Suprapubic skin (tissue), 4 donors: ENCODE results near the gene ZNF653. TPM values are rescaled to one million over a fixed set of nuclear protein-coding genes. Genes with fewer than 3 reads are reported as not detected.
A peak's percentile ranks its signal among the peaks of the same experiment; 100 is the strongest.

Source experiments
- DNase-seq, 2 donors: peaks; one replicate each; pipeline ENCODE4 v3.0.0-alpha.2; 2019; ENCODE audit warnings: low spot score in 2 of 2
- H3K27ac ChIP-seq: fragments of 200-600 bp; sonication (generic); one replicate; pipeline ENCODE4 v1.5.1; 2019
- H3K27me3 ChIP-seq: fragments of 200-600 bp; sonication (generic); one replicate; pipeline ENCODE4 v1.5.1; 2019
- H3K36me3 ChIP-seq: fragments of 200-600 bp; sonication (generic); one replicate; pipeline ENCODE4 v1.5.1; 2019
- H3K4me1 ChIP-seq: fragments of 200-600 bp; sonication (generic); one replicate; pipeline ENCODE4 v1.5.1; 2019
- H3K4me3 ChIP-seq: fragments of 200-600 bp; sonication (generic); one replicate; pipeline ENCODE4 v1.5.1; 2019; ENCODE audit warnings: mild to moderate bottlenecking
- H3K9me3 ChIP-seq: fragments of 200-600 bp; sonication (generic); one replicate; pipeline ENCODE4 v1.5.1; 2019
- EP300 ChIP-seq: sonication (generic); formaldehyde crosslinking; IDR thresholded peaks from one replicate; pipeline ENCODE4 v1.6.1; 2017; ENCODE audit warnings: antibody characterized with exemption
- POLR2A ChIP-seq, 2 donors: fragments of 450-650 bp; IDR thresholded peaks; one replicate each; pipeline ENCODE4 v1.6.1; 2017; ENCODE audit warnings: antibody characterized with exemption in 2 of 2, mild to moderate bottlenecking in 2 of 2, moderate library complexity in 2 of 2
- POLR2AphosphoS5 ChIP-seq, 3 donors: sonication (generic); formaldehyde crosslinking; IDR thresholded peaks; one replicate each; pipeline ENCODE4 v1.6.1; 2017; ENCODE audit warnings: antibody characterized with exemption in 3 of 3
- WGBS: methylation state at CpG from one replicate; pipeline ENCODE4 v1.1.5; 2018; 5-methylcytosine and 5-hydroxymethylcytosine counted together
- total RNA-seq, 4 donors: library from RNA; depleted of rRNA; stranded (reverse); fragments of >200 nt; gene quantifications; one replicate each; pipeline ENCODE4 v1.1.0, GENCODE V29; 2016
- TF ChIP-seq, protein P1 (sequence below), 2 donors: fragments of 200-600 bp in 1 of 2; fragments of 450-650 bp in 1 of 2; sonication (generic) in 1 of 2; IDR thresholded peaks; one replicate each; pipeline ENCODE4 v1.5.1; 2016 to 2019; ENCODE audit warnings: antibody characterized with exemption in 2 of 2, mild to moderate bottlenecking in 1 of 2, moderate library complexity in 1 of 2

The ZNF653 gene, protein sequence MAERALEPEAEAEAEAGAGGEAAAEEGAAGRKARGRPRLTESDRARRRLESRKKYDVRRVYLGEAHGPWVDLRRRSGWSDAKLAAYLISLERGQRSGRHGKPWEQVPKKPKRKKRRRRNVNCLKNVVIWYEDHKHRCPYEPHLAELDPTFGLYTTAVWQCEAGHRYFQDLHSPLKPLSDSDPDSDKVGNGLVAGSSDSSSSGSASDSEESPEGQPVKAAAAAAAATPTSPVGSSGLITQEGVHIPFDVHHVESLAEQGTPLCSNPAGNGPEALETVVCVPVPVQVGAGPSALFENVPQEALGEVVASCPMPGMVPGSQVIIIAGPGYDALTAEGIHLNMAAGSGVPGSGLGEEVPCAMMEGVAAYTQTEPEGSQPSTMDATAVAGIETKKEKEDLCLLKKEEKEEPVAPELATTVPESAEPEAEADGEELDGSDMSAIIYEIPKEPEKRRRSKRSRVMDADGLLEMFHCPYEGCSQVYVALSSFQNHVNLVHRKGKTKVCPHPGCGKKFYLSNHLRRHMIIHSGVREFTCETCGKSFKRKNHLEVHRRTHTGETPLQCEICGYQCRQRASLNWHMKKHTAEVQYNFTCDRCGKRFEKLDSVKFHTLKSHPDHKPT
- 10 to 100 TPM; 10.1 to 19.1 (median 11.8) TPM for total RNA-seq

- Histone ChIP-seq H3K9me3 (no peaks in the 10 kb centered on the region), H3K27me3 (no peaks in the 10 kb centered on the region), H3K36me3 (peaks cover 4% of the 10 kb centered on the region), H3K4me3 (peak within 1 kb of the TSS; percentile 100), H3K4me1 (peaks cover 14% of the 10 kb centered on the region), H3K27ac (peak within 1 kb of the TSS; percentile 97)
- peak in 1 of 2 donors; percentile 20 for TF ChIP-seq POLR2A (IDR thresholded peaks at IDR 0.05)
- TF ChIP-seq, protein P1, sequence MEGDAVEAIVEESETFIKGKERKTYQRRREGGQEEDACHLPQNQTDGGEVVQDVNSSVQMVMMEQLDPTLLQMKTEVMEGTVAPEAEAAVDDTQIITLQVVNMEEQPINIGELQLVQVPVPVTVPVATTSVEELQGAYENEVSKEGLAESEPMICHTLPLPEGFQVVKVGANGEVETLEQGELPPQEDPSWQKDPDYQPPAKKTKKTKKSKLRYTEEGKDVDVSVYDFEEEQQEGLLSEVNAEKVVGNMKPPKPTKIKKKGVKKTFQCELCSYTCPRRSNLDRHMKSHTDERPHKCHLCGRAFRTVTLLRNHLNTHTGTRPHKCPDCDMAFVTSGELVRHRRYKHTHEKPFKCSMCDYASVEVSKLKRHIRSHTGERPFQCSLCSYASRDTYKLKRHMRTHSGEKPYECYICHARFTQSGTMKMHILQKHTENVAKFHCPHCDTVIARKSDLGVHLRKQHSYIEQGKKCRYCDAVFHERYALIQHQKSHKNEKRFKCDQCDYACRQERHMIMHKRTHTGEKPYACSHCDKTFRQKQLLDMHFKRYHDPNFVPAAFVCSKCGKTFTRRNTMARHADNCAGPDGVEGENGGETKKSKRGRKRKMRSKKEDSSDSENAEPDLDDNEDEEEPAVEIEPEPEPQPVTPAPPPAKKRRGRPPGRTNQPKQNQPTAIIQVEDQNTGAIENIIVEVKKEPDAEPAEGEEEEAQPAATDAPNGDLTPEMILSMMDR (IDR thresholded peaks at IDR 0.05) = no peak
- peak; percentile 97 for DNase-seq
- WGBS = 0% methylated on average over 7 of the region's 65 CpGs
Measured at GRCh38 chr19:11505504-11506100, at the start of gene ZNF653. Gene ZNF653 (minus strand): TSS chr19:11505839. CDS start chr19:11505786, 53 bp downstream.

GRCh38 chr19:11555246-11555645 lies 49.6 kb upstream of the ZNF653 start:
- Histone ChIP-seq H3K27ac (no peak overlapping the region), H3K27me3 (no peaks in the 10 kb centered on the region), H3K9me3 (no peaks in the 10 kb centered on the region), H3K36me3 (peaks cover 39% of the 10 kb centered on the region), H3K4me3 (no peak overlapping the region), H3K4me1 (peaks cover 25% of the 10 kb centered on the region)
- no peak for DNase-seq
- WGBS = 85% methylated on average over 6 of the region's 6 CpGs
- TF ChIP-seq POLR2AphosphoS5 (IDR thresholded peaks at IDR 0.05) = no peak
- TF ChIP-seq EP300 = no peak
- TF ChIP-seq, protein P1 (IDR thresholded peaks at IDR 0.05) = no peak
- no peak for TF ChIP-seq POLR2A (IDR thresholded peaks at IDR 0.05)

GRCh38 chr19:11554160-11554559 lies 48.5 kb upstream of the ZNF653 start:
- Histone ChIP-seq H3K36me3 (peaks cover 39% of the 10 kb centered on the region), H3K27me3 (no peaks in the 10 kb centered on the region), H3K4me3 (no peak overlapping the region), H3K4me1 (peaks cover 16% of the 10 kb centered on the region), H3K27ac (no peak overlapping the region), H3K9me3 (no peaks in the 10 kb centered on the region)
- 95% methylated on average over 9 of the region's 12 CpGs for WGBS
- DNase-seq = no peak
- TF ChIP-seq, protein P1 (IDR thresholded peaks at IDR 0.05) = no peak
- TF ChIP-seq EP300 (no peak), POLR2AphosphoS5 (IDR thresholded peaks at IDR 0.05) (no peak), POLR2A (IDR thresholded peaks at IDR 0.05) (no peak)

DNA sequence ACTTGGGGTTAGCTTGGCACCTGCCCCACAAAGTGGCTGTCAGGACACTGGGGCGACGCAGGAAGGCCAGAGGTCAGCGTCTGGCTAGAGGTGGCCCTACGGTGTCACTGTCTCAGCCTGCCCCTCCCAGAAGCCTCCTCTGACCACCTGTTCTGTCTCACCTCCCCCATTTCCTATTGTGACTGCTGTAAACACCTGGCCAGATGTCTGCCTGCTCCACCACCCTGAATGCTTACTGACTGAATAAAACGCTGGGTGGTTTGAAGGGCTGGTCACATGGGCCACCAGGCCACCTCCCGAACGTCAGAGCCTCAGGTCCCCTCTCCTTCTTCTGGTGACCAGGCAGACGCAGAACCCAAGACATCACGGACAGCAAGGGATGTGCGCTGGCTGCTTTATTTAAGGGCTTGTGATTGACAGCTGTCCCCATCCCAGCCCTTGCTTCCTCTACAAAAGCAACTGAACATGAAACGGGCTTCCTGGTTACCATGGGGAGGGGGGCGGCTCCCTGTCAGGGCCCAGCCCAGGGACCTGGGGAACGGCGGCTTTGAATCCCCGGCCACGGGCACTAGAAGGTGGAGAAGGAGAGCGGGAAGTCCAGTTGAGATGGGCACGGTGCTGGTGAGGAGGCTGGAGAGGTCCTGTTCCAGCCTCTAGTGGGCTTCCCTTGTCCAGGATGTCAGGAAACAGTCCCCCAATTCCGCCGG lies 47.2 kb upstream of the ZNF653 start:
- TF ChIP-seq EP300 (no peak), POLR2AphosphoS5 (IDR thresholded peaks at IDR 0.05) (no peak), POLR2A (IDR thresholded peaks at IDR 0.05) (no peak)
- TF ChIP-seq, protein P1 (IDR thresholded peaks at IDR 0.05) = no peak
- peaks cover 7% of the 10 kb centered on the region for H3K4me1 ChIP-seq
- no peak overlapping the region for H3K4me3 ChIP-seq
- H3K9me3 ChIP-seq = no peaks in the 10 kb centered on the region
- 75% methylated on average over 12 of the region's 20 CpGs for WGBS
- no peaks in the 10 kb centered on the region for H3K27me3 ChIP-seq
- peaks cover 39% of the 10 kb centered on the region for H3K36me3 ChIP-seq
- H3K27ac ChIP-seq = no peak overlapping the region
- DNase-seq = no peak
